NCI-H446 treated with DMSO at 0.1 percent for 48 hours (cell line): Measurements from ENCODE around the gene TMOD2.

Source experiments
- DNase-seq: peaks from one replicate; lab custom pipeline; 2025; lab: John Stamatoyannopoulos, UW

The TMOD2 gene

GRCh38 chr15:51736069-51736468 is 15.3 kb upstream of the TMOD2 start:
- no peak for DNase-seq

DNA sequence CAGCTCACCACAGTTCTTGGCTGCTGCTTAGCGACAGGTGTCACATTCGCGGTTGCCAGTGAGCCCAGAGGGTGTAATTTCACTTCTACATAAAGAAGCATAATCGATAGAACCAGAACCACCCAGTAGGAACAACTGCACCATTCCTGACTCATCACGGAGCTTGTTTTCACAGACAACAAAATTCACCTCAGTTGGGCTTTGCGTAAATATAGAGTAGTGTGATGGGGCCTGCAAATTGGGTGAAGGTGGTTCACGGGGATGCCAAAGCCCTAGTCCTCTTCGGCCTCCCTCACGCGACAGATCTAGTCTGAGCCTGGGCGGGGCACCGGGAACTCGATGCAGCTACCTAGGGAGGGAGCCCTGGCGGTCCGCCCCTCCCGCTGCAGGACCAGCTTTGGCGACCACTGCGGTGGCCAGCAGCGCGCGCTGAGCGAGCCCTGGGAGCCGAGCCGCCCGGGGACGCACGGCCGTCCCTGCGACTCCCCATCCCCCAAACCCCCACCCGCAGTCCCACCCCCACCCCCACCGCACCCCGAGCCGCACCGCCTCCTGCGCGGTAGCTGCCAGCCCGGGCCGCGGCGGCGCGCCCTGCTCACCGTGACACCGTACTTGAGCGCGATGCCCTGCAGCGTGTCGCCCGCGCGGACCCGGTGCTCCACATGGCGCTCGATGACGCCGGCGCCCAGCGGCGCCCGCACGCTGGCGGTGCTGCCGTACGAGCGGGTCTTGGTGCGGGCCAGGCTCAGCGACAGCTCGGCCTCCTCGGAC is 14.5 kb upstream of the TMOD2 start:
- no peak for DNase-seq

GRCh38 chr15:51737522-51738305 is 13.7 kb upstream of the TMOD2 start, which contains the start of gene LYSMD2:
Gene LYSMD2, minus strand, starts transcription at chr15:51737655. Its CDS starts 33 bp downstream, at chr15:51737622.
- DNase-seq: peak; percentile 54

- no peak for DNase-seq
Observed at GRCh38 chr15:51738553-51738952, 12.8 kb upstream of the TMOD2 start.

GRCh38 chr15:51739061-51739712 is 12.2 kb upstream of the TMOD2 start:
- no peak for DNase-seq

DNA sequence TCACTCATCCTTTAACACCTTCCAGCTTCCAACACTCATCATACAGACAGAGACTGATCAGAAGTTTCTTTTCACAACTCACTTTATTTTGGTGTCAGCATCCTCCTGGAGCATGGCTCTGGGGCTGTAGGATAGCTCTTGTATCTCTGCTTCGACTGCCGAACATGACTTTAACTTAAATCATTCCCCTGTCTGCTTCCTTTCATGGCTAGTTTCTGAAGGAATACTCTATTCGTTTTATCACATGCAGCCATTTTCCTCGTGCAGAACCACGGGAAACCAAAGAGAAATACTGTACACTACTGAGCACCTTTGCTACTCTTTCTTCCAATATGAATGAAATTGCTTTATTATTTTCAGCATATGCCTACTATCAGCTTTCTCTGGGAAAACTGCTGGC is 2.1 kb upstream of the TMOD2 start:
- no peak for DNase-seq

GRCh38 chr15:51750186-51750585 is 1.2 kb upstream of the TMOD2 start:
- DNase-seq: no peak

GRCh38 chr15:51751697-51752683 is 593 bp downstream of the TMOD2 start:
- DNase-seq: no peak

GRCh38 chr15:51752888-51753287 is 1.5 kb downstream of the TMOD2 start:
- no peak for DNase-seq

- no peak for DNase-seq
Observed at GRCh38 chr15:51754267-51754666, 2.9 kb downstream of the TMOD2 start.

DNA sequence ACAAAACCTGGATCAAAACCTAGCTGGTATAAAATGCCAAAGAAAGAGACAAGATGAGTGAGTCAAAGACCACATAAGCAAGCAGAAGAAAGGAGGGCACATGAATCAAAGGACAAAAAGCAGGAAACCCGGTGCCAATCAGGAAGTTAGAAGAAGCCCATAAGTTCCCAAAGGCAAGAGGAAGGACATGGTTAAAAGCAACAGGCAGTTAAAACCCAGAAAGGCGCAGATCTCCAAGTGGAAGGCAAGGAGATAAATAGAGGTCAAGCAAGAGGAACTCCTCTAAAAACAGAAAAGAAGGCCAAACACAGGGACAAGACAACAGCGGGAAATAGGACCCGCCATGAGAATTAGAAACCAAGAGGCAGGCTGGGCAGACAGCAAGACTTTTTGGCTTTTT is 4.4 kb downstream of the TMOD2 start:
- DNase-seq: no peak

DNA sequence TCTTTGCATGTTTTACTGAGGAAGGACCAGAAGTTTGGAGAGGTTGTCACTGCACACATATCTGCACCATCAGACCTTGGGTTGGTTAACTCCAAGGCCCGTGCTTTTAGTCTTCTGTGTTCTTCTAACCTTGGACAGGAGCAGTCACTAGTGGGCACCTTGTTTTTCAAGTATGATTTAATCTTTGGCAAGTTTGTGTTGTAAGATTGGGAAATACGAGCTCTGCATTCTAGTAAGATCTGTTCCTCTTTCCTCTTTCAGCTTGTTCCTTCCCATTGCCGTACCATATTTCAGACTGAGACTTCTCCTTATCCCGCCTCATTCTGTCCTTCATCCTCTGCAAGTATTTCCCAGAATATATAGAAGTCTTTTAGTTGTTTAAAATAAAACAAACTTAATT is 5.1 kb downstream of the TMOD2 start:
- no peak for DNase-seq

DNA sequence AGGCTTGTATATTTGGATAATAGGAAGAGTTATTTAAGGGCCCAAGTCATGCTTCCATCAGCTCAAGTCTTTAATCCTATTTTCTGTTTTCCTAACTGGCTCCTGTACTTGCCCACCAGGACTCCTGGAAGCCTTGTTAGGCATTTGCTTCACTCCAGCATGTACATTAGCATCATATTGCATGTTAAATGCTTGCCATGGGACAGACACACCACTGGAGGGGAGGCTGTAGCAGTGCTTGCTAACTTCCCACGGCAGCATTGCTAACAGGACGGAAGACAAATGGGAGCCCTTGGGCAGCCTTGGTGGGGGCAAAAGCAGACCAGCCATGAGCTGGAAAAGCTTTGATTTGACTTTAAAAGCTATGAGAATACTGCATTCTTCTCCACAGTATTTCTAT is 6.1 kb downstream of the TMOD2 start:
- DNase-seq: no peak

DNA sequence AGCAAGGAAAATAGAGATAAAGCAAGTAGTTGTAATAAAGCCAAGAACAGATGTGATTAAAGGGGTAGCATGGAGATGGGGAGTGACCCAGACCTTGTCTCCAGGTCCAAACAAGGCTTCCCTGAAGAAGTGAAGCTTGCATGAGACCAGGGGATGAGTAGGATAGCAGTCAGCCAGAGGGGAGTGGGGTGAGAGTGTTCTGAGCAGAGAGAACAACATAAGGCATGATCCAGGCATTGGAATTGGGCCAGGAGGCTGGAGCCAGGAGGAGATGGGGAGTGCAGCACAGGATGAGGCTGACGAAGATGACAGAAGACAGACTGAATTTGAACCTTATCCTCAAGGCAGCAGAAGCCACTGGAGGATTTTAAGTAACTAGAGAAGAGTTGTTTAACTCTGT is 7.2 kb downstream of the TMOD2 start:
- DNase-seq: peak; percentile 74

- DNase-seq: peak; percentile 85
Observed at GRCh38 chr15:51759557-51760070, 8.2 kb downstream of the TMOD2 start.

DNA sequence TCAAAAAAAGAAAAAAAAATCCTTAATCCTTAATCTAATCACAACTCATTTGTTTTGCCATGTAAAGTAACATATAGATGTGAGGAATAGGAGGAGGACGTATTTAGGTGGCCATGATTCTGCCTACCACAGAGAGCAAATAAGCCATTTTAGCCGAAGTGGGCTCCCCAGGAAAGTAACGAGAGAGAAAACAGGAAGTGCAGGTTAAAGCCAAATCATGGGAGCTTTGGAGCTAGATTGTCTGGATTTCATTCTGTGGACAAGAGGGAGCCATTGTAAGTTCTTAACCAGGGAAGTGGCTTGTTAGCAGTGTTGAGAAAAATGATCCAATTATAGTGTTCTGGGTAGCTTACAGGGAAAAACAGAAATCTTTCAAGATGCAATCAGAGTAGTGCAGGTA is 9.4 kb downstream of the TMOD2 start:
- DNase-seq: no peak

- DNase-seq: no peak
Observed at GRCh38 chr15:51765751-51766150, 14.4 kb downstream of the TMOD2 start.

GRCh38 chr15:51766341-51766740 is 14.9 kb downstream of the TMOD2 start:
- DNase-seq: no peak

GRCh38 chr15:51768018-51768417 is 16.6 kb downstream of the TMOD2 start:
- no peak for DNase-seq

DNA sequence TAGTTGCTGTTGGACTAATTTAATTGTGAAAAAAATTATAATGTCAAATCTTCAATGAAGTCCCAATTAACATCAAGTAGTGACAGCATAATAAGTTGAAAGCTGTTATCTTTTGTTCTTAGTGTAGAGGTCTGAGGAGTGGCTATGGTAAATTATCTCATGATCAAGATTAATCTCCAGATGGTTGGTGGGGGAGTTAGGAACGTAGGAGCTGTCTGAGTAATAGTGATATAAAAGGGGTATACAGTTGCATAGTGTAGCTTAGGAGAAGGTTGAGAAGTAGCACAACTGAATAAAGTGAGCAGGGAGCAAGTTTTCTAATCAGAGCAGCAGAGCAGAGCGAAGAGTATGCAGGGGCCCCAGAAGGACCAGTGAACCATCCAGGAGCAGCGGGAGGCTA is 19.5 kb downstream of the TMOD2 start:
- DNase-seq: no peak

DNA sequence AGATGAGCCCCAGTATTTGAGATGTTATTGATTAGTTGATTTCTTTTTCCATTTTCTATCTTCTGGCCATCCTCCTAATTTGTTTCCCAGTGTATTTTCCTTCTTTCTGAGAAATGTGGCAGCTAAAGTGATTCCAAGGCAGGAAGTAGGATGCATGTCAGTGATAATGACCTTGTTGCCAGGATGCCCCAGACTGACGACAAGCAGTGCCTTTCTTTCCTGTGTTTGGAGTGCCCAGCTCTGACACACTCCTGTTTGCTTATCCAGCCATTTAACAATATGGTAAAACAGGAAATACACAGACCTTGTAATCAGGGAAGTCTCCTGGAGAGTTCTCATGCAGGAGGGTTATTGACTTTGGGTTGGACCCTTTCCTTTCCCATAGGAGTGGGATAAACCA is 20.4 kb downstream of the TMOD2 start:
- no peak for DNase-seq
